GM12801 (cell line): ENCODE measurements around the gene RNF166.

Source experiments
- CTCF ChIP-seq: IDR thresholded peaks from one replicate; pipeline ENCODE4 v1.5.1; 2011; ENCODE audit warnings: control low read depth; ENCODE audit not compliant: insufficient read length; ENCODE audit errors: extremely low read depth

Gene RNF166

GRCh38 chr16:88696441-88696840 is 9.8 kb downstream of the RNF166 start:
- TF ChIP-seq CTCF: no peak

GRCh38 chr16:88695753-88696152 is 10.5 kb downstream of the RNF166 start:
- TF ChIP-seq CTCF: no peak

- TF ChIP-seq CTCF: no peak
These were observed 11.0 kb downstream of the RNF166 start for GRCh38 chr16:88695218-88695617.

- TF ChIP-seq CTCF: no peak
These were observed 11.8 kb downstream of the RNF166 start for GRCh38 chr16:88694221-88695087.

- no peak for TF ChIP-seq CTCF
These were observed 12.6 kb downstream of the RNF166 start for GRCh38 chr16:88693420-88694177.

GRCh38 chr16:88692861-88693260 is 13.3 kb downstream of the RNF166 start:
- no peak for TF ChIP-seq CTCF

GRCh38 chr16:88691924-88692560 is 14.2 kb downstream of the RNF166 start:
- no peak for TF ChIP-seq CTCF
